SJSA1 (cell line): ENCODE results near the gene ASPM. TPM values are rescaled to one million over a fixed set of nuclear protein-coding genes. Genes with fewer than 3 reads are reported as not detected.
A peak's percentile ranks its signal among the peaks of the same experiment; 100 is the strongest.

ENCODE experiments used
- DNase-seq, 2 experiments: peaks; one replicate each; pipeline ENCODE4 v3.0.0-alpha.2; 2015 to 2020; ENCODE audit warnings: low spot score in 2 of 2, low read depth in 1 of 2
- H3K27ac ChIP-seq: fragments of 250-450 bp; sonication (Bioruptor Pico); 2 replicates; pipeline ENCODE4 v1.5.1; 2020; ENCODE audit warnings: mild to moderate bottlenecking, moderate library complexity
- H3K27me3 ChIP-seq: fragments of 250-450 bp; sonication (Bioruptor Pico); replicated peaks from 2 replicates; pipeline ENCODE4 v1.5.1; 2020; ENCODE audit warnings: mild to moderate bottlenecking, moderate library complexity
- H3K36me3 ChIP-seq: fragments of 250-450 bp; sonication (Bioruptor Pico); 2 replicates; pipeline ENCODE4 v1.5.1; 2020; ENCODE audit warnings: mild to moderate bottlenecking
- H3K4me1 ChIP-seq: fragments of 250-450 bp; sonication (Bioruptor Pico); replicated peaks from 2 replicates; pipeline ENCODE4 v1.6.1; 2021; ENCODE audit warnings: mild to moderate bottlenecking
- H3K4me3 ChIP-seq: fragments of 250-450 bp; sonication (Bioruptor Pico); 2 replicates; pipeline ENCODE4 v1.5.1; 2020; ENCODE audit warnings: mild to moderate bottlenecking
- H3K9me3 ChIP-seq: fragments of 250-450 bp; sonication (Bioruptor Pico); replicated peaks from 2 replicates; pipeline ENCODE4 v1.5.1; 2020; ENCODE audit warnings: mild to moderate bottlenecking
- total RNA-seq: library from RNA; depleted of rRNA; stranded (reverse); fragments of >200 nt; shearing (Covaris generic); gene quantifications from 2 replicates; pipeline ENCODE4 v1.2.3, GENCODE V29; 2014

The ASPM gene
- total RNA-seq, 1 experiment from 2014 or later, result 77.2 TPM

GRCh38 chr1:197156692-197157091 is 10.2 kb upstream of the ASPM start:
- H3K36me3 ChIP-seq, result no peaks in the 10 kb centered on the region
- DNase-seq, result no peak
- no peaks in the 10 kb centered on the region for H3K4me1 ChIP-seq
- H3K9me3 ChIP-seq, result no peaks in the 10 kb centered on the region
- H3K4me3 ChIP-seq, result no peak overlapping the region
- no peaks in the 10 kb centered on the region for H3K27me3 ChIP-seq
- no peak overlapping the region for H3K27ac ChIP-seq

- Histone ChIP-seq H3K4me3 (no peak overlapping the region), H3K4me1 (no peaks in the 10 kb centered on the region), H3K27ac (no peak overlapping the region), H3K36me3 (no peaks in the 10 kb centered on the region), H3K9me3 (no peaks in the 10 kb centered on the region), H3K27me3 (no peaks in the 10 kb centered on the region)
- DNase-seq, result no peak
Observed at GRCh38 chr1:197152662-197153061, 6.2 kb upstream of the ASPM start.

DNA sequence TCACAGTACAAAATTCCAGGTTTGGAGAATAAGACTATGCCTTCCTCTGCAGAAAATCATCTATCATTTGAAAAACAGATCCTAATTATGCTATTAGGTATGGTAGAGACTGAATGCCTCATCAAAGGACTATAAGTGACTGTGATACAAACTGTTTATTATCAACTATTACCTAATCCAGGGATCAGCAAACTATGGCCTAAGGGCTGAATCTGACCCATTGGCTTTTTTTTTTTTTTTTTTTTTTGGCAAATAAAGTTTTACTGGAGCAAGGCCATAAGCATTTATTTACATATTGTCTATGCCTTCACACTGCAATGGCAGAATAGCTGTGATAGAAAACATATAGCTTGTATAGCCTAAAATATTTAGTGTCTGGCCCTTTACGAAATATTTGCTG is 4.7 kb upstream of the ASPM start:
- Histone ChIP-seq H3K4me1 (no peaks in the 10 kb centered on the region), H3K27me3 (no peaks in the 10 kb centered on the region), H3K36me3 (peaks cover 2% of the 10 kb centered on the region; the same call in 1 of the 2 replicates), H3K4me3 (no peak overlapping the region), H3K9me3 (no peaks in the 10 kb centered on the region), H3K27ac (no peak overlapping the region)
- DNase-seq, result no peak

GRCh38 chr1:197150336-197151005 is 4.0 kb upstream of the ASPM start:
- no peaks in the 10 kb centered on the region for H3K27me3 ChIP-seq
- H3K9me3 ChIP-seq, result no peaks in the 10 kb centered on the region
- H3K4me3 ChIP-seq, result no peak overlapping the region
- DNase-seq, result no peak
- H3K4me1 ChIP-seq, result no peaks in the 10 kb centered on the region
- H3K36me3 ChIP-seq, result peaks cover 4% of the 10 kb centered on the region; the same call in 1 of the 2 replicates
- no peak overlapping the region for H3K27ac ChIP-seq

- no peak for DNase-seq
- no peaks in the 10 kb centered on the region for H3K9me3 ChIP-seq
- no peak overlapping the region for H3K4me3 ChIP-seq
- no peaks in the 10 kb centered on the region; the same call in 1 of the 2 replicates for H3K4me1 ChIP-seq
- no peak overlapping the region for H3K27ac ChIP-seq
- peaks cover 12% of the 10 kb centered on the region for H3K36me3 ChIP-seq
- no peaks in the 10 kb centered on the region for H3K27me3 ChIP-seq
Observed at GRCh38 chr1:197149340-197149739, 2.9 kb upstream of the ASPM start.

- Histone ChIP-seq H3K36me3 (peaks cover 46% of the 10 kb centered on the region), H3K9me3 (no peaks in the 10 kb centered on the region), H3K4me3 (peak overlapping the region; percentile 71), H3K27me3 (no peaks in the 10 kb centered on the region), H3K4me1 (peaks cover 11% of the 10 kb centered on the region), H3K27ac (peak overlapping the region; percentile 94)
- DNase-seq, result no peak
Observed at GRCh38 chr1:197145446-197146024, 934 bp downstream of the ASPM start.

GRCh38 chr1:197144570-197145325 is 1.7 kb downstream of the ASPM start:
- DNase-seq, result peak in 1 of 2 experiments; percentile 38
- Histone ChIP-seq H3K27ac (peak overlapping the region; percentile 94; the same call in 1 of the 2 replicates), H3K36me3 (peaks cover 53% of the 10 kb centered on the region), H3K27me3 (no peaks in the 10 kb centered on the region), H3K4me1 (peaks cover 18% of the 10 kb centered on the region), H3K4me3 (peak overlapping the region; percentile 71), H3K9me3 (no peaks in the 10 kb centered on the region)

- Histone ChIP-seq H3K27ac (no peak overlapping the region), H3K4me3 (no peak overlapping the region), H3K9me3 (no peaks in the 10 kb centered on the region), H3K4me1 (peaks cover 23% of the 10 kb centered on the region), H3K27me3 (no peaks in the 10 kb centered on the region), H3K36me3 (peaks cover 68% of the 10 kb centered on the region)
- DNase-seq, result no peak
Observed at GRCh38 chr1:197143276-197143675, 3.2 kb downstream of the ASPM start.

GRCh38 chr1:197141575-197141974 is 4.9 kb downstream of the ASPM start:
- no peak overlapping the region for H3K4me3 ChIP-seq
- no peak for DNase-seq
- H3K36me3 ChIP-seq, result peaks cover 76% of the 10 kb centered on the region
- H3K27ac ChIP-seq, result no peak overlapping the region
- peaks cover 23% of the 10 kb centered on the region for H3K4me1 ChIP-seq
- H3K9me3 ChIP-seq, result no peaks in the 10 kb centered on the region
- H3K27me3 ChIP-seq, result no peaks in the 10 kb centered on the region

GRCh38 chr1:197140121-197140520 is 6.3 kb downstream of the ASPM start:
- Histone ChIP-seq H3K9me3 (no peaks in the 10 kb centered on the region), H3K27me3 (no peaks in the 10 kb centered on the region), H3K36me3 (peaks cover 76% of the 10 kb centered on the region), H3K4me3 (no peak overlapping the region), H3K4me1 (peaks cover 23% of the 10 kb centered on the region), H3K27ac (peak overlapping the region; percentile 8; the same call in 1 of the 2 replicates)
- DNase-seq, result peak in 1 of 2 experiments; percentile 19

DNA sequence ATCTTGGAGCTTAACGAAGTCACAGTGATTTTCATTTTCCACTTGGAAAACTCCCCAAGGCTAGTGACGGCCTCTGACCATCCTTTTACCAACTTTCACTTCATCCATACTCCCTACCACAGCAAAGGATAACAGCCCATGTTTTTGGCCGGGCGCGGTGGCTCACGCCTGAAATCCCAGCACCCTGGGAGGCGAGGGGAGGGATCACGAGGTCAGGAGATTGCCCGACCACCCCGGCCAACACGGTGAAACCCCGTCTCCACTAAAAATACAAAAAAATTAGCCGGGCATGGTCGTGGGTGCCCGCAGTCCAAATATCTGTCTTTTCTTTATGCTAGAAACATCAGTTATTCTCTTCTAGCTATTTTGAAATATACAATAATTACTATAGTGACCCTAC is 7.3 kb downstream of the ASPM start:
- Histone ChIP-seq H3K9me3 (no peaks in the 10 kb centered on the region), H3K4me1 (peaks cover 23% of the 10 kb centered on the region), H3K27ac (peak overlapping the region; percentile 23), H3K36me3 (peaks cover 75% of the 10 kb centered on the region), H3K4me3 (peak overlapping the region; percentile 10; the same call in 1 of the 2 replicates), H3K27me3 (no peaks in the 10 kb centered on the region)
- DNase-seq, result peak in 1 of 2 experiments; percentile 5

DNA sequence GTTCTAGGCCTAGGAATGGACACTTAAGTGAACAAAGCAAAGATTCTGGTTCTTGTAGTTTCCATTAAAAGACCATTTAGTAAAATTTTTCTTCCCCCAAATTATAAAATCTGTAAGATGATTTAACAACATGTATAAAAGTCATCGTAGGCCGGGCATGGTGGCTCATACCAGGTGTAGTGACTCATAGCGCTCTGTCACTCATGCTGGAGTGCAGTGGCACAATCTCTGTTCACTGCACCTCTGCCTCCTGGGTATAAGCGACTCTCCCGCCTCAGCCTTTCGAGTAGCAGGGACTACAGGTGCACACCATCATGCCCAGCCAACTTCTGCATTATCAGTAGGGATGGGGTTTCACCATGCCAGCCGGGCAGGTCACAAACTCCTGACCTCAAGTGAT is 9.1 kb downstream of the ASPM start:
- no peak for DNase-seq
- H3K4me1 ChIP-seq, result peaks cover 20% of the 10 kb centered on the region
- H3K27me3 ChIP-seq, result no peaks in the 10 kb centered on the region
- no peak overlapping the region for H3K4me3 ChIP-seq
- peaks cover 74% of the 10 kb centered on the region for H3K36me3 ChIP-seq
- no peaks in the 10 kb centered on the region for H3K9me3 ChIP-seq
- H3K27ac ChIP-seq, result no peak overlapping the region

DNA sequence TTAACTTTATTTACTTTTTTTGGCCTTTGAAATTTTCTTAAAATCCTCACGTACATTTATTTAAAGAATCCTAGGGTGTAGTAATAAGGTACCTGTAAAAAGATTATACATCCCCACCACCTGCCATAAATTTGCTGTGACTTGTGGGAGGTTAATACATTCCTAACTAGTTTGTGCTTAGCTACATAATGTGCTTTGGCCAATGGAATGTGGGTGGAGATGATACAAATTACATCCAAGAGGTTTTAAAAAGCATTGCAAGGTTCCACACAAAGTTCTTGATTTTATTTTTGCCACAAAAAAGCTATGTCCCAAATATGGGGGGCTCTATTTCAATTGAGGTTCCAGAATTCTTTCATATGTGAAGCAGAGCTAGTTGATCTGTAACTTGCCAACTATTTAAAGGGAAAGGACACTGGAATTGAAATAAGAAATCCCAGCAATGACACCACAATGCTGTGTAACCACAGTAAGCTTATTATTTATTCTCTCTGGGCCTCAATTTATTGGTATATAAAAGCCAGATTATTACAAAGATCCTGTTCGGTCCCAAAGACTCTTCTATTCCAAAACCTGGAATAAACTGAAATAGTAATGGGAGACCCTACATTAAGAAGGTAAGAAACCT is 15.7 kb downstream of the ASPM start:
- Histone ChIP-seq H3K27me3 (no peaks in the 10 kb centered on the region), H3K4me3 (no peak overlapping the region), H3K27ac (peak overlapping the region; percentile 63), H3K9me3 (no peaks in the 10 kb centered on the region), H3K36me3 (peaks cover 86% of the 10 kb centered on the region), H3K4me1 (peaks cover 16% of the 10 kb centered on the region)
- peak in 1 of 2 experiments; percentile 9 for DNase-seq
